ENCODE data around the gene GNAL.
A peak's percentile ranks its signal among the peaks of the same experiment; 100 is the strongest.
"Not testable (repeated sequence)": the region's sequence is repeated elsewhere in the genome, so short reads cannot be mapped to it uniquely, and the experiment has no call there.

Gene GNAL

DNA sequence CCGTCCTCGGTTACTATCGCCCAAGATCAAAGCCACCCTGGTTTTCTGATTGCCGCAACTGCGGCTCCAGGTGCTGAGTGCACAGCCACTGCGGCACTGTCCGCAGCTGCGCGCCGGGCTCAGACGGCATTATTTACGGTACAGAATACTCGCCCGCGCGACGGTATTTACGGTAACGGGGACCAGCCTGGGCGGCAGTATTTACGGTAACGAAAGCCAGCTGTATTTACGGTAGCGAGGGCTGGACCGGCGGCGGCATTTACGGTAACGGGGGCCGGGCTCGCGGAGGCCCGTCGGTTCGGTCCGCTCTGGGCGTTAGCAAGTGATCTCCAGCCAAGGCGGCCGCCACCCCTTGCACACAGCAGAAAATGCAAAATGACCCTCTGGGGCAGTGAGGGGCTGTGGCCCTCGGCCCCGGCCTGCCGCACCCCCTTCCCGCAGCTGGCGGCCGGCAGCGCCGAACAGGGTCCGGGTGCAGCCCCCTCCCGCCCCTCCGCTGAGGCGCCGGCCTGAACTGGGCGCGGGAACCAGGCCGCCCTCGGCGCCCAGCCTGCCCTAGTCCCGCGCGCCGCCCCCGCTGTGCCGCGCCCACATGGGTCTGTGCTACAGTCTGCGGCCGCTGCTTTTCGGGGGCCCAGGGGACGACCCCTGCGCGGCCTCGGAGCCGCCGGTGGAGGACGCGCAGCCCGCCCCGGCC, at the start of gene GNAL:
GNAL (plus strand) TSS at position 293 of the 697 bp plus-strand sequence; CDS start at position 593, 300 bp downstream.
- DNase-seq (ENCODE audit: extremely low read depth, low read depth), result peak; percentile 65
- TF ChIP-seq CTCF (IDR thresholded peaks at IDR 0.05; ENCODE audit: low read depth, low read length), result no peak

- DNase-seq (ENCODE audit: extremely low read depth, low read depth), result not testable (repeated sequence)
These were observed 41.8 kb upstream of the GNAL start for GRCh38 chr18:11647310-11647709.

DNA sequence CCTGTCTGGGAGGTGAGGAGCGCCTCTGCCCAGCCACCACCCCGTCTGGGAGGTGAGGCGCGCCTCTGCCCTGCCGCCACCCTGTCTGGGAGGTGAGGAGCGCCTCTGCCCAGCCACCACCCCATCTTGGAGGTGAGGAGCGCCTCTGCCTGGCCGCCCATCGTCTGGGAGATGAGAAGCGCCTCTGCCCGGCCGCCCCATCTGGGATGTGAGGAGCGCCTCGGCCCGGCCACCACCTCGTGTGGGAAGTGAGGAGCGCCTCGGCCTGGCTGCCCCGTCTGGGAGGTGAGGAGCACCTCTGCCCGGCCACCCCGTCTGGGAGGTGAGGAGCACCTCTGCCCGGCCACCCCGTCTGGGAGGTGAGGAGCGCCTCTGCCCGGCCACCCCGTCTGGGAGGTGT, 41.3 kb upstream of the GNAL start:
- DNase-seq (ENCODE audit: extremely low read depth, low read depth), result not testable (repeated sequence)

- TF ChIP-seq CTCF (IDR thresholded peaks at IDR 0.05; ENCODE audit: low read depth, low read length), result no peak
- DNase-seq (ENCODE audit: extremely low read depth, low read depth), result no peak
These were observed 39.2 kb upstream of the GNAL start for GRCh38 chr18:11649839-11650238.

- TF ChIP-seq CTCF (IDR thresholded peaks at IDR 0.05; ENCODE audit: low read depth, low read length), result no peak
- DNase-seq (ENCODE audit: extremely low read depth, low read depth), result no peak
These were observed 37.2 kb upstream of the GNAL start for GRCh38 chr18:11651899-11652298.

GRCh38 chr18:11653521-11653920, 35.5 kb upstream of the GNAL start:
- no peak for TF ChIP-seq CTCF (IDR thresholded peaks at IDR 0.05; ENCODE audit: low read depth, low read length)
- no peak for DNase-seq (ENCODE audit: extremely low read depth, low read depth)

- TF ChIP-seq CTCF (IDR thresholded peaks at IDR 0.05; ENCODE audit: low read depth, low read length), result peak; percentile 73
- DNase-seq (ENCODE audit: extremely low read depth, low read depth), result no peak
These were observed 34.1 kb upstream of the GNAL start for GRCh38 chr18:11654736-11655605.

GRCh38 chr18:11655606-11655932, 33.5 kb upstream of the GNAL start:
- TF ChIP-seq CTCF (IDR thresholded peaks at IDR 0.05; ENCODE audit: low read depth, low read length), result no peak
- DNase-seq (ENCODE audit: extremely low read depth, low read depth), result no peak
